Measurements from ENCODE around the gene NEUROG1.

The NEUROG1 gene

DNA sequence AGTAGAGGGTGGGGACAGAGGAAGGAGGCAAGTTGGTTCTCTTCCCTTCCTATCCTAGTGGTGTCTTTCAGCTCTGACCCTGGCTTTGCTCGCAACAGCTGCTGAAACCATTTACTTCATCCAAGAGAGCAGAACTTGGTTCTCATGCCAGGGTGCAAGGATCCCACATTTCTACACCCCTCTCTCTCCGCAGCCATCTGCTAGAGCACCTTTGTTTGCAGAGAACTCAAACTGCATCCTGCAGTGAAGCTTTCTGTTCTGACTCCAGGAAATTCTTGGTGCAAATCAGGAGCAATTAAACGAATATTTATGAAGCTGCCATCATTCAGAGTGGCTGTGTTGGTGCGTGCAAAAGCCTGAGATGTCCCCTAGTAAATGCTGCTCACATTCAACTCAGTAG is 31.9 kb downstream of the NEUROG1 start:
- Histone ChIP-seq H3K4me1 (ENCODE audit: control insufficient read depth, insufficient read depth, low read length) (peaks cover 7% of the 10 kb centered on the region), H3K36me3 (ENCODE audit: control insufficient read depth in 2 of 2, insufficient read depth in 1 of 2, low read length in 2 of 2) (no peaks in the 10 kb centered on the region), H3K27ac (ENCODE audit: extremely low read depth, low read depth, low read length) (no peak overlapping the region), H3K9me3 (ENCODE audit: control insufficient read depth, insufficient read depth, low read depth, low read length) (no peaks in the 10 kb centered on the region), H3K4me3 (ENCODE audit: low read depth, low read length) (no peak overlapping the region)
- TF ChIP-seq ZNF239 (tag by site-specific recombination; IDR thresholded peaks at IDR 0.05) = no peak
- TF ChIP-seq, protein P1, sequence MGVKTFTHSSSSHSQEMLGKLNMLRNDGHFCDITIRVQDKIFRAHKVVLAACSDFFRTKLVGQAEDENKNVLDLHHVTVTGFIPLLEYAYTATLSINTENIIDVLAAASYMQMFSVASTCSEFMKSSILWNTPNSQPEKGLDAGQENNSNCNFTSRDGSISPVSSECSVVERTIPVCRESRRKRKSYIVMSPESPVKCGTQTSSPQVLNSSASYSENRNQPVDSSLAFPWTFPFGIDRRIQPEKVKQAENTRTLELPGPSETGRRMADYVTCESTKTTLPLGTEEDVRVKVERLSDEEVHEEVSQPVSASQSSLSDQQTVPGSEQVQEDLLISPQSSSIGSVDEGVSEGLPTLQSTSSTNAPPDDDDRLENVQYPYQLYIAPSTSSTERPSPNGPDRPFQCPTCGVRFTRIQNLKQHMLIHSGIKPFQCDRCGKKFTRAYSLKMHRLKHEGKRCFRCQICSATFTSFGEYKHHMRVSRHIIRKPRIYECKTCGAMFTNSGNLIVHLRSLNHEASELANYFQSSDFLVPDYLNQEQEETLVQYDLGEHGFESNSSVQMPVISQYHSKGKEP (tag by site-specific recombination; IDR thresholded peaks at IDR 0.05) = no peak
- TF ChIP-seq ZNF837 (tag by site-specific recombination; IDR thresholded peaks at IDR 0.05) = no peak
- TF ChIP-seq FEZF1 (tag by site-specific recombination; IDR thresholded peaks at IDR 0.05) = no peak
- no peak for TF ChIP-seq ZEB2 (tag by site-specific recombination; IDR thresholded peaks at IDR 0.05)
- no peak for TF ChIP-seq ZNF174 (tag by site-specific recombination; IDR thresholded peaks at IDR 0.05)
- no peak for TF ChIP-seq ZNF266 (tag by site-specific recombination; IDR thresholded peaks at IDR 0.05; ENCODE audit: low read depth)
- TF ChIP-seq ZNF132 (tag by site-specific recombination; IDR thresholded peaks at IDR 0.05; ENCODE audit: borderline replicate concordance) = no peak
- no peak for TF ChIP-seq ZNF571 (tag by site-specific recombination; IDR thresholded peaks at IDR 0.05)
- no peak for TF ChIP-seq ZNF48 (tag by site-specific recombination; IDR thresholded peaks at IDR 0.05)
- no peak for TF ChIP-seq ZNF76 (tag by site-specific recombination; IDR thresholded peaks at IDR 0.05; ENCODE audit: borderline replicate concordance, low read depth)
- POLR2A ChIA-PET = no interaction called here
- CTCF ChIA-PET = interaction anchor here (0.6 to 1.5 kb wide), 3 partner anchors 48 to 1460 kb away, joined by 3 to 6 read pairs (median 3); no protein-coding TSS in a partner anchor

DNA sequence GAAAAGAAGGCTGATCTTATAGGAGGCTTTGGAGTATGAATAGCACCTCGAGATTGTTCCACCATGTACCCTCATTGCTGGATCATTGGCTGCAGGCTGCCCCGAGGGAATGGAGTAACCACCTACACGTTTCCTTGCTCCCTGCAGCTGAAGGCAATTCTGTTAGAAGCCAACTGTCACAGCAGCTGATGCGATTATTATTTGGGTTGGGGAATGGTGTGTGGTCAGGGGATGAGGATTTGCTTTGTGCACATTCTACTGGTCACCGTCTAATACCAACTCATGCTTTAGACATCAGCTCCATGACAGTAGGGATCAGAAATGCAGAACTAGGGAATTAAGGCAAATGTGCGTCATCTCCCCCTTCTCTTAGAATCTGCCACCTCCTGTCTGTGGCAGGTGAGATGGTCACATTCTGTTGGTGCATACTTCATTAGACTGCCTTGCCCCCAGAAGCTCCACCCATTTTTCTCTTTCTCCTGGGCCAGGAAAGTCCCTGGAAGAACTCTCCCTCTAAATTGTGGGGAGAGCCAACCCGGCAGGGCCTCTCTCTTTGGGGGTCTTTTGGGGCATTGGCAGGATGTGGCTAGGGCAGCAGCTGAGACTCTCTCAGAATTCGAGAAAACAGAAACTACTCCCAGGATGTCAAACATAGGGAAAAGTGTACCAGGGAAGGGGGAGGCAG is 32.8 kb downstream of the NEUROG1 start:
- Histone ChIP-seq H3K36me3 (ENCODE audit: control insufficient read depth in 2 of 2, insufficient read depth in 1 of 2, low read length in 2 of 2) (no peaks in the 10 kb centered on the region), H3K4me3 (ENCODE audit: low read depth, low read length) (no peak overlapping the region), H3K4me1 (ENCODE audit: control insufficient read depth, insufficient read depth, low read length) (peaks cover 5% of the 10 kb centered on the region), H3K27ac (ENCODE audit: extremely low read depth, low read depth, low read length) (no peak overlapping the region), H3K9me3 (ENCODE audit: control insufficient read depth, insufficient read depth, low read depth, low read length) (no peaks in the 10 kb centered on the region)
- ChIA-PET CTCF (interaction anchor here (0.8 to 1.5 kb wide), 4 partner anchors 37 to 49 kb away, joined by 3 to 12 read pairs (median 3); no protein-coding TSS in a partner anchor), POLR2A (no interaction called here)
- TF ChIP-seq ZNF776 (tag by site-specific recombination; IDR thresholded peaks at IDR 0.05; ENCODE audit: borderline replicate concordance) = no peak
- no peak for TF ChIP-seq ZNF785 (tag by site-specific recombination; IDR thresholded peaks at IDR 0.05)
- TF ChIP-seq ZNF791 (tag by site-specific recombination; IDR thresholded peaks at IDR 0.05) = no peak
- peak; percentile 33; the same call in 1 of the 2 replicates for TF ChIP-seq ZFHX2 (tag by site-specific recombination; conservative IDR thresholded peaks at IDR 0.05)

DNA sequence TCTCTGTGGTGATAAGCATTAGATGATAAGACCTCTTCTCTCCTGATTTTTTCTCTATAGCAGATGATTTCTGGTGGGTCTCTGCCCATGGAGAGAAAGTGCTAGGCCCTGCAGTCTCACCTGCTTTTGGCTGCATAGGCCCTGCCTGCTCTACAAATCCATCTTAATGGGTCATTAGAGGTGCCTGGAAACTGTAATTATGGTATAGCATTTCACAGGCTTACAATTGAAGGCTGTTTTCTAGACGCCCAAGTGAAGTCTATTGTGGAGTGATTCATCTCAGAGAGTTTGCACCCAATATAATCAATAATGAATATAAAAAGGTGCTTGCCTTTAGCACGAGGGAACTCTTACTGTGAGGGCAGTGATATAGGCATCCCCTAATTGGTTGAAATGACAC is 33.8 kb downstream of the NEUROG1 start:
- H3K4me3 ChIP-seq (ENCODE audit: low read depth, low read length) = no peak overlapping the region
- H3K36me3 ChIP-seq (ENCODE audit: control insufficient read depth in 2 of 2, insufficient read depth in 1 of 2, low read length in 2 of 2) = no peaks in the 10 kb centered on the region
- peaks cover 4% of the 10 kb centered on the region for H3K4me1 ChIP-seq (ENCODE audit: control insufficient read depth, insufficient read depth, low read length)
- peak; percentile 31; the same call in 1 of the 2 replicates for TF ChIP-seq ZBTB17 (tag by site-specific recombination; IDR thresholded peaks at IDR 0.05)
- no peak for TF ChIP-seq ZNF555 (tag by site-specific recombination; conservative IDR thresholded peaks at IDR 0.05)
- TF ChIP-seq SP7 (tag by site-specific recombination; IDR thresholded peaks at IDR 0.05) = peak; percentile 97
- TF ChIP-seq ZNF335 (tag by site-specific recombination; conservative IDR thresholded peaks at IDR 0.05) = peak; percentile 47
- TF ChIP-seq, protein P2, sequence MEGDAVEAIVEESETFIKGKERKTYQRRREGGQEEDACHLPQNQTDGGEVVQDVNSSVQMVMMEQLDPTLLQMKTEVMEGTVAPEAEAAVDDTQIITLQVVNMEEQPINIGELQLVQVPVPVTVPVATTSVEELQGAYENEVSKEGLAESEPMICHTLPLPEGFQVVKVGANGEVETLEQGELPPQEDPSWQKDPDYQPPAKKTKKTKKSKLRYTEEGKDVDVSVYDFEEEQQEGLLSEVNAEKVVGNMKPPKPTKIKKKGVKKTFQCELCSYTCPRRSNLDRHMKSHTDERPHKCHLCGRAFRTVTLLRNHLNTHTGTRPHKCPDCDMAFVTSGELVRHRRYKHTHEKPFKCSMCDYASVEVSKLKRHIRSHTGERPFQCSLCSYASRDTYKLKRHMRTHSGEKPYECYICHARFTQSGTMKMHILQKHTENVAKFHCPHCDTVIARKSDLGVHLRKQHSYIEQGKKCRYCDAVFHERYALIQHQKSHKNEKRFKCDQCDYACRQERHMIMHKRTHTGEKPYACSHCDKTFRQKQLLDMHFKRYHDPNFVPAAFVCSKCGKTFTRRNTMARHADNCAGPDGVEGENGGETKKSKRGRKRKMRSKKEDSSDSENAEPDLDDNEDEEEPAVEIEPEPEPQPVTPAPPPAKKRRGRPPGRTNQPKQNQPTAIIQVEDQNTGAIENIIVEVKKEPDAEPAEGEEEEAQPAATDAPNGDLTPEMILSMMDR (tag by site-specific recombination; IDR thresholded peaks at IDR 0.05) = no peak
- TF ChIP-seq, protein P3, sequence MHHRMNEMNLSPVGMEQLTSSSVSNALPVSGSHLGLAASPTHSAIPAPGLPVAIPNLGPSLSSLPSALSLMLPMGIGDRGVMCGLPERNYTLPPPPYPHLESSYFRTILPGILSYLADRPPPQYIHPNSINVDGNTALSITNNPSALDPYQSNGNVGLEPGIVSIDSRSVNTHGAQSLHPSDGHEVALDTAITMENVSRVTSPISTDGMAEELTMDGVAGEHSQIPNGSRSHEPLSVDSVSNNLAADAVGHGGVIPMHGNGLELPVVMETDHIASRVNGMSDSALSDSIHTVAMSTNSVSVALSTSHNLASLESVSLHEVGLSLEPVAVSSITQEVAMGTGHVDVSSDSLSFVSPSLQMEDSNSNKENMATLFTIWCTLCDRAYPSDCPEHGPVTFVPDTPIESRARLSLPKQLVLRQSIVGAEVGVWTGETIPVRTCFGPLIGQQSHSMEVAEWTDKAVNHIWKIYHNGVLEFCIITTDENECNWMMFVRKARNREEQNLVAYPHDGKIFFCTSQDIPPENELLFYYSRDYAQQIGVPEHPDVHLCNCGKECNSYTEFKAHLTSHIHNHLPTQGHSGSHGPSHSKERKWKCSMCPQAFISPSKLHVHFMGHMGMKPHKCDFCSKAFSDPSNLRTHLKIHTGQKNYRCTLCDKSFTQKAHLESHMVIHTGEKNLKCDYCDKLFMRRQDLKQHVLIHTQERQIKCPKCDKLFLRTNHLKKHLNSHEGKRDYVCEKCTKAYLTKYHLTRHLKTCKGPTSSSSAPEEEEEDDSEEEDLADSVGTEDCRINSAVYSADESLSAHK (tag by site-specific recombination; IDR thresholded peaks at IDR 0.05) = peak; percentile 92
- TF ChIP-seq ZBTB8A (tag by site-specific recombination; IDR thresholded peaks at IDR 0.05) = 0 out of 2 replicates have a peak, but pooled peaks have one; percentile 41
- TF ChIP-seq, protein P4, sequence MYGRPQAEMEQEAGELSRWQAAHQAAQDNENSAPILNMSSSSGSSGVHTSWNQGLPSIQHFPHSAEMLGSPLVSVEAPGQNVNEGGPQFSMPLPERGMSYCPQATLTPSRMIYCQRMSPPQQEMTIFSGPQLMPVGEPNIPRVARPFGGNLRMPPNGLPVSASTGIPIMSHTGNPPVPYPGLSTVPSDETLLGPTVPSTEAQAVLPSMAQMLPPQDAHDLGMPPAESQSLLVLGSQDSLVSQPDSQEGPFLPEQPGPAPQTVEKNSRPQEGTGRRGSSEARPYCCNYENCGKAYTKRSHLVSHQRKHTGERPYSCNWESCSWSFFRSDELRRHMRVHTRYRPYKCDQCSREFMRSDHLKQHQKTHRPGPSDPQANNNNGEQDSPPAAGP (tag by site-specific recombination; IDR thresholded peaks at IDR 0.05) = no peak
- no peak for TF ChIP-seq ZNF654 (tag by site-specific recombination; IDR thresholded peaks at IDR 0.05; ENCODE audit: low read depth)
- 0 out of 2 replicates have a peak, but pooled peaks have one; percentile 39 for TF ChIP-seq TRIM28 (IDR thresholded peaks at IDR 0.05; ENCODE audit: borderline replicate concordance, low read length)
- POLR2A ChIA-PET = no interaction called here
- no peaks in the 10 kb centered on the region for H3K9me3 ChIP-seq (ENCODE audit: control insufficient read depth, insufficient read depth, low read depth, low read length)
- CTCF ChIA-PET = interaction anchor here (0.9 to 1.5 kb wide), 2 partner anchors 36 to 39 kb away, joined by 3 to 12 read pairs; no protein-coding TSS in a partner anchor
- no peak overlapping the region for H3K27ac ChIP-seq (ENCODE audit: extremely low read depth, low read depth, low read length)

All from HEK293 (cell line).